ENCODE measurements around the gene FBRS.

GRCh38 chr16:30659507-30660423 lies 1.5 kb downstream of the FBRS start:
- no peak for TF ChIP-seq ZNF138 (tag by site-specific recombination; IDR thresholded peaks at IDR 0.05; ENCODE audit: borderline replicate concordance)
- TF ChIP-seq CTCF (tag by site-specific recombination; IDR thresholded peaks at IDR 0.05) = peak; percentile 70
- TF ChIP-seq ZNF707 (tag by site-specific recombination; IDR thresholded peaks at IDR 0.05) = no peak
- TF ChIP-seq PRDM1 (tag by site-specific recombination; IDR thresholded peaks at IDR 0.05) = no peak
- TF ChIP-seq, protein P1, sequence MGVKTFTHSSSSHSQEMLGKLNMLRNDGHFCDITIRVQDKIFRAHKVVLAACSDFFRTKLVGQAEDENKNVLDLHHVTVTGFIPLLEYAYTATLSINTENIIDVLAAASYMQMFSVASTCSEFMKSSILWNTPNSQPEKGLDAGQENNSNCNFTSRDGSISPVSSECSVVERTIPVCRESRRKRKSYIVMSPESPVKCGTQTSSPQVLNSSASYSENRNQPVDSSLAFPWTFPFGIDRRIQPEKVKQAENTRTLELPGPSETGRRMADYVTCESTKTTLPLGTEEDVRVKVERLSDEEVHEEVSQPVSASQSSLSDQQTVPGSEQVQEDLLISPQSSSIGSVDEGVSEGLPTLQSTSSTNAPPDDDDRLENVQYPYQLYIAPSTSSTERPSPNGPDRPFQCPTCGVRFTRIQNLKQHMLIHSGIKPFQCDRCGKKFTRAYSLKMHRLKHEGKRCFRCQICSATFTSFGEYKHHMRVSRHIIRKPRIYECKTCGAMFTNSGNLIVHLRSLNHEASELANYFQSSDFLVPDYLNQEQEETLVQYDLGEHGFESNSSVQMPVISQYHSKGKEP (tag by site-specific recombination; IDR thresholded peaks at IDR 0.05) = no peak
- TF ChIP-seq, protein P2, sequence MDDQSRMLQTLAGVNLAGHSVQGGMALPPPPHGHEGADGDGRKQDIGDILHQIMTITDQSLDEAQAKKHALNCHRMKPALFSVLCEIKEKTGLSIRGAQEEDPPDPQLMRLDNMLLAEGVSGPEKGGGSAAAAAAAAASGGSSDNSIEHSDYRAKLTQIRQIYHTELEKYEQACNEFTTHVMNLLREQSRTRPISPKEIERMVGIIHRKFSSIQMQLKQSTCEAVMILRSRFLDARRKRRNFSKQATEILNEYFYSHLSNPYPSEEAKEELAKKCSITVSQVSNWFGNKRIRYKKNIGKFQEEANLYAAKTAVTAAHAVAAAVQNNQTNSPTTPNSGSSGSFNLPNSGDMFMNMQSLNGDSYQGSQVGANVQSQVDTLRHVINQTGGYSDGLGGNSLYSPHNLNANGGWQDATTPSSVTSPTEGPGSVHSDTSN (CRISPR knock-in tag; IDR thresholded peaks at IDR 0.05) = no peak

All from HEK293 (cell line).